GM23338 (cell line): ENCODE measurements around the gene SLC17A7. TPM values are rescaled to one million over a fixed set of nuclear protein-coding genes. Genes with fewer than 3 reads are reported as not detected.
A peak's percentile ranks its signal among the peaks of the same experiment; 100 is the strongest.

Experiments used
- ATAC-seq: fragments of 200-7000 bp; cut with Tn5 transposase; 3 replicates; pipeline ENCODE4 v1.9.1; 2020
- DNase-seq: peaks from one replicate; pipeline ENCODE4 v3.0.0-alpha.2; 2015; ENCODE audit warnings: low spot score
- H2AFZ ChIP-seq: fragments of 200-600 bp; sonication (generic); 2 replicates; pipeline ENCODE4 v1.8.0; 2016; ENCODE audit warnings: antibody characterized with exemption, mild to moderate bottlenecking, moderate library complexity
- H3F3A ChIP-seq: fragments of 200-600 bp; sonication (generic); replicated peaks from 2 replicates; pipeline ENCODE4 v1.8.0; 2017; ENCODE audit warnings: antibody characterized with exemption, mixed run types, low read depth
- H3K27ac ChIP-seq: fragments of 200-600 bp; sonication (generic); 2 replicates; pipeline ENCODE4 v1.6.1; 2016; ENCODE audit warnings: low read depth
- H3K27me3 ChIP-seq: fragments of 200-600 bp; sonication (generic); 2 replicates; pipeline ENCODE4 v1.8.0; 2016; ENCODE audit warnings: mild to moderate bottlenecking, mixed run types, moderate library complexity; ENCODE audit not compliant: insufficient read depth
- H3K36me3 ChIP-seq: fragments of 200-600 bp; sonication (generic); 2 replicates; pipeline ENCODE4 v1.8.0; 2016; ENCODE audit warnings: mild to moderate bottlenecking; ENCODE audit not compliant: insufficient read depth
- H3K4me1 ChIP-seq: fragments of 200-600 bp; sonication (generic); 2 replicates; pipeline ENCODE4 v1.8.0; 2016; ENCODE audit warnings: mild to moderate bottlenecking, moderate library complexity; ENCODE audit not compliant: insufficient read depth
- H3K4me2 ChIP-seq: fragments of 200-600 bp; sonication (generic); 2 replicates; pipeline ENCODE4 v1.7.1; 2017; ENCODE audit warnings: mixed run types
- H3K4me3 ChIP-seq: fragments of 200-600 bp; sonication (generic); 2 replicates; pipeline ENCODE4 v1.6.1; 2016; ENCODE audit warnings: mixed run types
- H3K79me2 ChIP-seq: fragments of 200-600 bp; sonication (generic); replicated peaks from 2 replicates; pipeline ENCODE4 v1.8.0; 2017; ENCODE audit warnings: mild to moderate bottlenecking; ENCODE audit not compliant: insufficient read depth
- H3K9me2 ChIP-seq: fragments of 200-600 bp; sonication (generic); 2 replicates; pipeline ENCODE4 v1.8.0; 2017; ENCODE audit not compliant: insufficient read depth
- H4K20me1 ChIP-seq: fragments of 200-600 bp; sonication (generic); replicated peaks from 2 replicates; pipeline ENCODE4 v1.8.0; 2017; ENCODE audit warnings: mild to moderate bottlenecking; ENCODE audit not compliant: insufficient read depth
- H3K27ac Mint-ChIP-seq: 2 replicates; pipeline ENCODE4 v1.8.0; 2020; ENCODE audit warnings: inconsistent platforms, mild to moderate bottlenecking, moderate library complexity, mixed read lengths
- H3K27me3 Mint-ChIP-seq: 3 replicates; pipeline ENCODE4 v1.8.0; 2022; ENCODE audit warnings: low read depth, mild to moderate bottlenecking, moderate library complexity, mixed read lengths, inconsistent platforms; ENCODE audit not compliant: insufficient read depth, poor library complexity
- H3K36me3 Mint-ChIP-seq: 3 replicates; pipeline ENCODE4 v1.8.0; 2021; ENCODE audit warnings: low read depth, mild to moderate bottlenecking, inconsistent platforms, moderate library complexity, mixed read lengths
- H3K4me1 Mint-ChIP-seq: 3 replicates; pipeline ENCODE4 v1.8.0; 2020; ENCODE audit warnings: mild to moderate bottlenecking, inconsistent platforms, mixed read lengths
- H3K4me3 Mint-ChIP-seq: 3 replicates; pipeline ENCODE4 v1.8.0; 2021; ENCODE audit warnings: moderate library complexity, mild to moderate bottlenecking, inconsistent platforms, mixed read lengths
- H3K9me3 Mint-ChIP-seq: 3 replicates; pipeline ENCODE4 v1.8.0; 2020; ENCODE audit warnings: moderate library complexity, mild to moderate bottlenecking, inconsistent platforms, mixed read lengths
- CREB1 ChIP-seq: fragments of 250-450 bp; sonication (Bioruptor Pico); IDR thresholded peaks from 2 replicates; pipeline ENCODE4 v1.5.0; 2020; ENCODE audit warnings: low read depth, mild to moderate bottlenecking, moderate library complexity
- CTCF ChIP-seq, 2 experiments: fragments of 200-600 bp in 1 of 2; sonication (generic) in 1 of 2; conservative IDR thresholded peaks; 2 replicates each; pipeline versions ENCODE4 v1.5.1 to v1.6.1; 2016 to 2017; ENCODE audit warnings: antibody characterized with exemption in 2 of 2, low read depth in 2 of 2, mild to moderate bottlenecking in 2 of 2, moderate library complexity in 1 of 2
- ETS1 ChIP-seq: IDR thresholded peaks from 2 replicates; pipeline ENCODE4 v1.6.1; 2016; ENCODE audit warnings: antibody characterized with exemption
- EZH2 ChIP-seq: fragments of 200-600 bp; sonication (generic); IDR thresholded peaks from one replicate; pipeline ENCODE4 v1.8.0; 2017; ENCODE audit warnings: antibody characterized with exemption, mild to moderate bottlenecking, low read depth; ENCODE audit not compliant: unreplicated experiment
- EZH2phosphoT487 ChIP-seq: fragments of 200-600 bp; sonication (generic); IDR thresholded peaks from one replicate; pipeline ENCODE4 v1.8.1; 2018; ENCODE audit warnings: antibody characterized with exemption; ENCODE audit not compliant: unreplicated experiment
- JUNB ChIP-seq: IDR thresholded peaks from one replicate; pipeline ENCODE4 v1.6.1; 2016; ENCODE audit warnings: antibody characterized with exemption; ENCODE audit not compliant: unreplicated experiment
- NANOG ChIP-seq: IDR thresholded peaks from 2 replicates; pipeline ENCODE4 v1.6.1; 2016; ENCODE audit warnings: antibody characterized with exemption, borderline replicate concordance
- POLR2AphosphoS5 ChIP-seq: IDR thresholded peaks from 2 replicates; pipeline ENCODE4 v1.6.1; 2016; ENCODE audit warnings: antibody characterized with exemption, low read depth
- REST ChIP-seq: IDR thresholded peaks from one replicate; pipeline ENCODE4 v1.6.1; 2018; ENCODE audit warnings: antibody characterized with exemption; ENCODE audit not compliant: unreplicated experiment
- STAT1 ChIP-seq: IDR thresholded peaks from one replicate; pipeline ENCODE4 v1.6.1; 2016; ENCODE audit warnings: antibody characterized with exemption; ENCODE audit not compliant: unreplicated experiment
- ZNF114 ChIP-seq: fragments of 250-450 bp; sonication (Bioruptor Pico); IDR thresholded peaks from 2 replicates; pipeline ENCODE4 v1.5.0; 2020; ENCODE audit warnings: mild to moderate bottlenecking, moderate library complexity
- ZNF331 ChIP-seq: fragments of 250-450 bp; sonication (Bioruptor Pico); IDR thresholded peaks from 2 replicates; pipeline ENCODE4 v1.5.0; 2020; ENCODE audit warnings: low read depth, mild to moderate bottlenecking, moderate library complexity
- ZNF462 ChIP-seq: fragments of 250-450 bp; sonication (Bioruptor Pico); IDR thresholded peaks from 2 replicates; pipeline ENCODE4 v1.5.0; 2020; ENCODE audit warnings: mild to moderate bottlenecking, moderate library complexity
- polyA plus RNA-seq: library from polyadenylated mRNA; unstranded; fragments of >200 nt; fragmentation: Nextera tagmentation; extraction: Ambion mirVana; gene quantifications from 2 replicates; pipeline ENCODE4 v1.2.1, GENCODE V29; 2016
- total RNA-seq: library from RNA; depleted of rRNA; stranded (reverse); fragments of >200 nt; shearing (Covaris generic); gene quantifications from 2 replicates; pipeline ENCODE4 v1.2.3, GENCODE V29; 2014

SLC17A7 gene
- total and polyA plus RNA-seq, 2 experiments from 2014 or later, result 0.90 to 1.5 TPM

GRCh38 chr19:49425922-49426592 is 15.3 kb downstream of the SLC17A7 start (continued):
- TF ChIP-seq ZNF114 (CRISPR knock-in tag), result no peak

GRCh38 chr19:49425178-49425577 is 16.1 kb downstream of the SLC17A7 start, which contains the start of gene GFY:
GFY (plus strand) TSS chr19:49425388; CDS start chr19:49426431, 1,043 bp downstream.
- peaks cover 66% of the 10 kb centered on the region for H3K4me1 Mint-ChIP-seq
- peaks cover 79% of the 10 kb centered on the region for H3K27me3 ChIP-seq
- H3K4me3 Mint-ChIP-seq, result peak within 1 kb of the TSS; percentile 60
- TF ChIP-seq POLR2AphosphoS5 (no peak), REST (no peak), ZNF462 (CRISPR knock-in tag) (no peak), JUNB (no peak), CREB1 (CRISPR knock-in tag) (no peak), STAT1 (no peak), CTCF (conservative IDR thresholded peaks at IDR 0.05; ENCODE audit: low read depth in 2 of 2) (no peak), ZNF114 (CRISPR knock-in tag) (no peak), ZNF331 (no peak), EZH2 (no peak), NANOG (no peak), EZH2phosphoT487 (no peak), ETS1 (no peak)
- H3K27me3 Mint-ChIP-seq, result peaks cover 79% of the 10 kb centered on the region
- no peaks in the 10 kb centered on the region for H3K36me3 ChIP-seq
- no peak within 1 kb of the TSS for H2AFZ ChIP-seq
- peaks cover 4% of the 10 kb centered on the region; the same call in 1 of the 2 replicates for H4K20me1 ChIP-seq
- peaks cover 3% of the 10 kb centered on the region for H3K9me3 Mint-ChIP-seq
- no peaks in the 10 kb centered on the region for H3K9me2 ChIP-seq
- peaks cover 43% of the 10 kb centered on the region for H3F3A ChIP-seq
- H3K4me1 ChIP-seq, result peaks cover 50% of the 10 kb centered on the region
- ATAC-seq (no peak), DNase-seq (no peak)
- no peaks in the 10 kb centered on the region for H3K79me2 ChIP-seq
- no peak within 1 kb of the TSS for H3K27ac Mint-ChIP-seq
- peak within 1 kb of the TSS; percentile 48 for H3K4me3 ChIP-seq
- no peaks in the 10 kb centered on the region; the same call in 2 of the 3 replicates for H3K36me3 Mint-ChIP-seq
- H3K27ac ChIP-seq, result no peak within 1 kb of the TSS
- H3K4me2 ChIP-seq, result peak within 1 kb of the TSS; percentile 64
